CD14-positive monocyte (primary cell): ENCODE measurements around the gene DBN1. TPM values are rescaled to one million over a fixed set of nuclear protein-coding genes. Genes with fewer than 3 reads are reported as not detected.

Source experiments
- DNase-seq, 3 donors: peaks; one replicate each; pipeline ENCODE4 v3.0.0-alpha.2; 2011 to 2022
- H2AFZ ChIP-seq: 2 replicates; pipeline ENCODE4 v1.6.0; 2012; ENCODE audit warnings: mild to moderate bottlenecking, low read depth, low read length, inconsistent platforms; ENCODE audit not compliant: insufficient read depth, poor library complexity, severe bottlenecking
- H3K27ac ChIP-seq, 2 donors: 1 replicate in 1 of 2; 2 replicates in 1 of 2; pipeline ENCODE4 v1.5.1; 2012 to 2013; ENCODE audit warnings: low read length in 2 of 2, control low read depth in 1 of 2, inconsistent platforms in 1 of 2, low read depth in 1 of 2, mild to moderate bottlenecking in 1 of 2
- H3K27me3 ChIP-seq, 2 donors: one replicate each; pipeline versions ENCODE4 v1.6.0 to v1.6.1; 2011 to 2013; ENCODE audit warnings: low read length in 2 of 2; ENCODE audit not compliant: control insufficient read depth in 2 of 2, insufficient read depth in 2 of 2
- H3K36me3 ChIP-seq, 2 donors: replicated peaks in 1 of 2; 1 replicate in 1 of 2; 2 replicates in 1 of 2; pipeline versions ENCODE4 v1.5.1 to v1.6.1; 2012 to 2013; ENCODE audit warnings: low read length in 2 of 2, control low read depth in 1 of 2, inconsistent platforms in 1 of 2, mild to moderate bottlenecking in 1 of 2; ENCODE audit not compliant: insufficient read depth in 2 of 2, control insufficient read depth in 1 of 2
- H3K4me1 ChIP-seq, 2 donors: 1 replicate in 1 of 2; 2 replicates in 1 of 2; pipeline versions ENCODE4 v1.5.1 to v1.6.1; 2012 to 2013; ENCODE audit warnings: low read length in 2 of 2, control low read depth in 1 of 2, inconsistent platforms in 1 of 2, mild to moderate bottlenecking in 1 of 2, moderate library complexity in 1 of 2; ENCODE audit not compliant: insufficient read depth in 2 of 2, control insufficient read depth in 1 of 2
- H3K4me2 ChIP-seq: replicated peaks from 2 replicates; pipeline ENCODE3; 2012; ENCODE audit warnings: low read length, moderate library complexity, mild to moderate bottlenecking; ENCODE audit not compliant: poor library complexity, severe bottlenecking; ENCODE audit errors: extremely low read depth
- H3K4me3 ChIP-seq, 3 experiments: fragments of 200-600 bp in 1 of 3; sonication (generic) in 1 of 3; replicated peaks in 1 of 3; 1 replicate in 2 of 3; 2 replicates in 1 of 3; pipeline ENCODE4 v1.5.1; 2011 to 2013; ENCODE audit warnings: low read length in 3 of 3, mild to moderate bottlenecking in 3 of 3, control low read depth in 2 of 3, low read depth in 2 of 3, inconsistent platforms in 1 of 3, moderate library complexity in 1 of 3
- H3K79me2 ChIP-seq: 2 replicates; pipeline ENCODE4 v1.6.0; 2012; ENCODE audit warnings: mild to moderate bottlenecking, control low read depth, inconsistent platforms, low read length, moderate library complexity; ENCODE audit not compliant: insufficient read depth
- H3K9ac ChIP-seq: 2 replicates; pipeline ENCODE4 v1.6.0; 2017; ENCODE audit warnings: low read length, mild to moderate bottlenecking; ENCODE audit not compliant: insufficient read depth, poor library complexity, severe bottlenecking
- H3K9me3 ChIP-seq, 2 donors: replicated peaks in 1 of 2; 1 replicate in 1 of 2; 2 replicates in 1 of 2; pipeline versions ENCODE4 v1.5.1 to v1.6.1; 2012 to 2013; ENCODE audit warnings: low read length in 2 of 2, control low read depth in 1 of 2; ENCODE audit not compliant: control insufficient read depth in 1 of 2, insufficient read depth in 1 of 2
- H4K20me1 ChIP-seq: 2 replicates; pipeline ENCODE4 v1.6.0; 2012; ENCODE audit warnings: mild to moderate bottlenecking, low read length, control low read depth, moderate library complexity; ENCODE audit not compliant: insufficient read depth
- H3K27ac Mint-ChIP-seq, 7 donors: one replicate each; pipeline ENCODE4 v1.8.0; 2020; ENCODE audit warnings: mild to moderate bottlenecking in 7 of 7, mixed read lengths in 7 of 7, moderate library complexity in 6 of 7, inconsistent platforms in 2 of 7
- H3K27me3 Mint-ChIP-seq, 3 donors: one replicate each; pipeline ENCODE4 v1.8.0; 2021 to 2022; ENCODE audit warnings: low read depth in 3 of 3, mild to moderate bottlenecking in 3 of 3, mixed read lengths in 3 of 3, moderate library complexity in 3 of 3, inconsistent platforms in 1 of 3
- H3K36me3 Mint-ChIP-seq, 2 donors: one replicate each; pipeline ENCODE4 v1.8.0; 2020; ENCODE audit warnings: mixed read lengths in 2 of 2, inconsistent platforms in 1 of 2, mild to moderate bottlenecking in 1 of 2
- H3K4me1 Mint-ChIP-seq: one replicate; pipeline ENCODE4 v1.8.0; 2020; ENCODE audit warnings: mild to moderate bottlenecking, mixed read lengths
- H3K4me3 Mint-ChIP-seq, 2 donors: one replicate each; pipeline ENCODE4 v1.8.0; 2020; ENCODE audit warnings: mild to moderate bottlenecking in 2 of 2, mixed read lengths in 2 of 2, moderate library complexity in 1 of 2
- H3K9me3 Mint-ChIP-seq, 7 donors: one replicate each; pipeline ENCODE4 v1.8.0; 2020 to 2022; ENCODE audit warnings: mixed read lengths in 7 of 7, mild to moderate bottlenecking in 6 of 7, moderate library complexity in 6 of 7, inconsistent platforms in 2 of 7
- CTCF ChIP-seq: fragments of 200-600 bp; IDR thresholded peaks from one replicate; pipeline ENCODE4 v1.8.0; 2022; ENCODE audit warnings: antibody characterized with exemption, mild to moderate bottlenecking
- WGBS: methylation state at CpG from one replicate; pipeline ENCODE4 v1.1.5; 2013; ENCODE audit warnings: missing lambda C conversion rate; ENCODE audit not compliant: insufficient coverage; 5-methylcytosine and 5-hydroxymethylcytosine counted together
- intact Hi-C, 2 donors: fragments of 100-400 bp; cut with micrococcal nuclease; formaldehyde crosslinking; loops; one replicate each; pipeline versions ENCODE4 v1.15.0 to v1.15.1; 2023
- polyA plus RNA-seq, 3 donors: library from polyadenylated mRNA; depleted of rRNA in 1 of 3; unstranded in 2 of 3; stranded (reverse) in 1 of 3; fragments of 300-500 nt in 2 of 3; fragments of >200 nt in 1 of 3; fragmentation: Illumina TruSeq in 2 of 3; gene quantifications; 1 replicate in 2 of 3; 2 replicates in 1 of 3; pipeline ENCODE4 v1.2.3, GENCODE V29; 2012 to 2021

Gene DBN1
- polyA plus RNA-seq, 3 donors = 0.71 to 1.6 (median 0.73) TPM

GRCh38 chr5:177514541-177514940 is 41.1 kb upstream of the DBN1 start:
- WGBS = 97% methylated on average over 10 of the region's 11 CpGs
- Histone ChIP-seq H3K4me1 (peaks cover 41 to 57% of the 10 kb centered on the region in 2 donors), H3K4me2 (no peak overlapping the region), H3K27me3 (no peaks in the 10 kb centered on the region), H3K9me3 (no peaks in the 10 kb centered on the region), H3K4me3 (no peak overlapping the region), H3K9ac (no peak overlapping the region), H4K20me1 (peaks cover 11% of the 10 kb centered on the region), H3K27ac (no peak overlapping the region), H3K36me3 (peaks cover 47 to 53% of the 10 kb centered on the region in 2 donors), H3K79me2 (peaks cover 47% of the 10 kb centered on the region), H2AFZ (no peak overlapping the region)
- Mint-ChIP-seq H3K4me3 (no peak overlapping the region), H3K27ac (peak overlapping the region in 1 of 7 donors; percentile 68), H3K36me3 (peaks cover 54 to 58% of the 10 kb centered on the region in 2 donors), H3K9me3 (peaks cover 0 to 2% (median 0%) of the 10 kb centered on the region in 7 donors), H3K27me3 (peaks cover 0 to 5% (median 0%) of the 10 kb centered on the region in 3 donors), H3K4me1 (peaks cover 47% of the 10 kb centered on the region)
- intact Hi-C loops = no loop called here
- no peak for DNase-seq
- no peak for TF ChIP-seq CTCF

- Mint-ChIP-seq H3K4me3 (no peak overlapping the region), H3K27ac (peak overlapping the region in 3 of 7 donors; percentile 58 to 71 (median 59)), H3K9me3 (peaks cover 0 to 2% (median 0%) of the 10 kb centered on the region in 7 donors), H3K36me3 (peaks cover 50 to 55% of the 10 kb centered on the region in 2 donors), H3K27me3 (peaks cover 0 to 5% (median 0%) of the 10 kb centered on the region in 3 donors), H3K4me1 (peaks cover 42% of the 10 kb centered on the region)
- no peak overlapping the region for H3K4me2 ChIP-seq
- H3K9ac ChIP-seq = no peak overlapping the region
- no peak overlapping the region for H3K27ac ChIP-seq
- no peak for TF ChIP-seq CTCF
- no peak for DNase-seq
- no peak overlapping the region for H2AFZ ChIP-seq
- H3K36me3 ChIP-seq = peaks cover 43 to 48% of the 10 kb centered on the region in 2 donors
- 99% methylated on average over 15 of the region's 15 CpGs for WGBS
- peaks cover 57% of the 10 kb centered on the region for H3K79me2 ChIP-seq
- no peaks in the 10 kb centered on the region for H3K9me3 ChIP-seq
- intact Hi-C loops = no loop called here
- peaks cover 17% of the 10 kb centered on the region for H4K20me1 ChIP-seq
- peaks cover 41 to 58% of the 10 kb centered on the region in 2 donors for H3K4me1 ChIP-seq
- H3K4me3 ChIP-seq = no peak overlapping the region
- H3K27me3 ChIP-seq = no peaks in the 10 kb centered on the region
Observed at GRCh38 chr5:177513500-177513899, 40.1 kb upstream of the DBN1 start.
